ENCODE data around the gene XK. TPM values are rescaled to one million over a fixed set of nuclear protein-coding genes. Genes with fewer than 3 reads are reported as not detected.

XK gene
- polyA plus RNA-seq, 3 donors, result 0.05 TPM; not detected in 2

DNA sequence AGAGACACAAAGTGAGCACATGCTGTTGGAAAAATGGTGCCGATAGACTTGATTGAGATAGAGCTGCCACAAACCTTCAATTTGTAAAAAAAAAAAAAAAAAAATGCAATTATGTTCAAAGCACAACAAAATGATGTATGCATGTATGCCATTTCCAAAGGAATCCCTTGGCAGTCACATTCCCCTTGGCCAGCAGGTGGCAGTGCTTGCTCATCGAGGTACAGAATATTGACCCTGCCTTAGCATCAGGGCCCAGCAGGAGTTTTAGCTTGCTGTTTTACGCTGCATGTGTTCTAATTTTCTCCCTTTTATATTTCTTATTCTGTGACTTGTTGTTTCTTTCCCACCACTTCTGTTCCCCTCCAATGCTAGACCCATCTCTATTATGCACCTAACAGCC is 59.8 kb downstream of the XK start:
- peak; percentile 65 to 76 (median 68) for DNase-seq
- Mint-ChIP-seq H3K4me3 (peak overlapping the region; percentile 37 to 77), H3K27me3 (ENCODE audit: low read depth in 3 of 3) (peaks cover 0 to 8% (median 0%) of the 10 kb centered on the region in 3 donors), H3K9me3 (peaks cover 0 to 3% (median 0%) of the 10 kb centered on the region in 7 donors), H3K36me3 (no peaks in the 10 kb centered on the region), H3K27ac (peak overlapping the region; percentile 95 to 99 (median 97)), H3K4me1 (peaks cover 40% of the 10 kb centered on the region)
- Histone ChIP-seq H3K27ac (ENCODE audit: low read depth in 1 of 2, low read length in 2 of 2) (peak overlapping the region; percentile 97 to 98), H3K9me3 (replicated peaks in 1 of 2; ENCODE audit: control insufficient read depth in 1 of 2, insufficient read depth in 1 of 2, low read length in 2 of 2) (no peaks in the 10 kb centered on the region), H3K27me3 (ENCODE audit: control insufficient read depth in 2 of 2, insufficient read depth in 2 of 2, low read length in 2 of 2) (peaks cover 0 to 6% of the 10 kb centered on the region in 2 donors), H3K4me3 (replicated peaks in 1 of 3; ENCODE audit: low read depth in 2 of 3, low read length in 3 of 3) (peak overlapping the region in 1 of 3 experiments; percentile 49), H3K79me2 (ENCODE audit: insufficient read depth, low read length) (peaks cover 8% of the 10 kb centered on the region), H3K9ac (ENCODE audit: insufficient read depth, low read length, poor library complexity, severe bottlenecking) (peak overlapping the region; percentile 17), H3K36me3 (replicated peaks in 1 of 2; ENCODE audit: control insufficient read depth in 1 of 2, insufficient read depth in 2 of 2, low read length in 2 of 2) (no peaks in the 10 kb centered on the region), H2AFZ (ENCODE audit: insufficient read depth, low read depth, low read length, poor library complexity, severe bottlenecking) (no peak overlapping the region), H4K20me1 (ENCODE audit: insufficient read depth, low read length) (no peaks in the 10 kb centered on the region), H3K4me1 (ENCODE audit: control insufficient read depth in 1 of 2, insufficient read depth in 2 of 2, low read length in 2 of 2) (peaks cover 26 to 29% of the 10 kb centered on the region in 2 donors), H3K4me2 (replicated peaks; ENCODE audit: extremely low read depth, low read length, poor library complexity, severe bottlenecking) (peak overlapping the region; percentile 26)
- intact Hi-C loops (cut with micrococcal nuclease), result loop anchor here (5.0 to 10.0 kb wide), 3 partner anchors 42 to 82 kb away; no protein-coding TSS in a partner anchor
- TF ChIP-seq, protein P1, sequence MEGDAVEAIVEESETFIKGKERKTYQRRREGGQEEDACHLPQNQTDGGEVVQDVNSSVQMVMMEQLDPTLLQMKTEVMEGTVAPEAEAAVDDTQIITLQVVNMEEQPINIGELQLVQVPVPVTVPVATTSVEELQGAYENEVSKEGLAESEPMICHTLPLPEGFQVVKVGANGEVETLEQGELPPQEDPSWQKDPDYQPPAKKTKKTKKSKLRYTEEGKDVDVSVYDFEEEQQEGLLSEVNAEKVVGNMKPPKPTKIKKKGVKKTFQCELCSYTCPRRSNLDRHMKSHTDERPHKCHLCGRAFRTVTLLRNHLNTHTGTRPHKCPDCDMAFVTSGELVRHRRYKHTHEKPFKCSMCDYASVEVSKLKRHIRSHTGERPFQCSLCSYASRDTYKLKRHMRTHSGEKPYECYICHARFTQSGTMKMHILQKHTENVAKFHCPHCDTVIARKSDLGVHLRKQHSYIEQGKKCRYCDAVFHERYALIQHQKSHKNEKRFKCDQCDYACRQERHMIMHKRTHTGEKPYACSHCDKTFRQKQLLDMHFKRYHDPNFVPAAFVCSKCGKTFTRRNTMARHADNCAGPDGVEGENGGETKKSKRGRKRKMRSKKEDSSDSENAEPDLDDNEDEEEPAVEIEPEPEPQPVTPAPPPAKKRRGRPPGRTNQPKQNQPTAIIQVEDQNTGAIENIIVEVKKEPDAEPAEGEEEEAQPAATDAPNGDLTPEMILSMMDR (IDR thresholded peaks at IDR 0.05), result peak; percentile 72
- WGBS (ENCODE audit: insufficient coverage), result no CpG with 5 or more reads among the region's 3 CpGs

DNA sequence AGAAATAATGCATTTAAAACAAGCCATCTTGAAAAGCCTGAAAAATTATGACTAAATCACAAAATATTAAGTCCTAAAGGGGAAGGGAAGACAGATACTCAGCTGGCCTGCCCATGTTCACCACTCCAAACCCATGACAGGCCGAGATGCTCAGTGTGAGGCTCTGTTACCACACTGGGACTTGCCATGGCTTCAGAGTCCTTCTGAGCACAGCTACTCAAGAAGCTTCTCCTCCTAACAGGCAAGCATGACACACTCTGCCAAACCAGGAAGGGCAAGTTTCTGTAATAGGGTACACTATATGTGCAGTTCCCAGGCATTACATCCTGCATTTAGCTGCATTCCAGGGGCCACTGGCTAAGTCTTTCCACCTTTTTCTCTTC is 60.2 kb downstream of the XK start:
- WGBS (ENCODE audit: insufficient coverage), result no CpG with 5 or more reads among the region's 1 CpG
- peak; percentile 52 to 84 (median 59) for DNase-seq
- H3K27me3 Mint-ChIP-seq (ENCODE audit: low read depth in 3 of 3), result peaks cover 0 to 8% (median 0%) of the 10 kb centered on the region in 3 donors
- H3K4me3 ChIP-seq (replicated peaks in 1 of 3; ENCODE audit: low read depth in 2 of 3, low read length in 3 of 3), result peak overlapping the region in 1 of 3 experiments; percentile 49
- H4K20me1 ChIP-seq (ENCODE audit: insufficient read depth, low read length), result no peaks in the 10 kb centered on the region
- peaks cover 0 to 3% (median 0%) of the 10 kb centered on the region in 7 donors for H3K9me3 Mint-ChIP-seq
- H3K4me3 Mint-ChIP-seq, result peak overlapping the region; percentile 37 to 77
- H3K4me2 ChIP-seq (replicated peaks; ENCODE audit: extremely low read depth, low read length, poor library complexity, severe bottlenecking), result peak overlapping the region; percentile 26
- peak overlapping the region; percentile 97 to 98 for H3K27ac ChIP-seq (ENCODE audit: low read depth in 1 of 2, low read length in 2 of 2)
- TF ChIP-seq, protein P1 (IDR thresholded peaks at IDR 0.05), result no peak
- peaks cover 26 to 29% of the 10 kb centered on the region in 2 donors for H3K4me1 ChIP-seq (ENCODE audit: control insufficient read depth in 1 of 2, insufficient read depth in 2 of 2, low read length in 2 of 2)
- intact Hi-C loops (cut with micrococcal nuclease), result loop anchor here (2.0 to 10.0 kb wide), 4 partner anchors 41 to 81 kb away; no protein-coding TSS in a partner anchor
- H2AFZ ChIP-seq (ENCODE audit: insufficient read depth, low read depth, low read length, poor library complexity, severe bottlenecking), result no peak overlapping the region
- peak overlapping the region; percentile 17 for H3K9ac ChIP-seq (ENCODE audit: insufficient read depth, low read length, poor library complexity, severe bottlenecking)
- no peaks in the 10 kb centered on the region for H3K9me3 ChIP-seq (replicated peaks in 1 of 2; ENCODE audit: control insufficient read depth in 1 of 2, insufficient read depth in 1 of 2, low read length in 2 of 2)
- H3K27me3 ChIP-seq (ENCODE audit: control insufficient read depth in 2 of 2, insufficient read depth in 2 of 2, low read length in 2 of 2), result peaks cover 0 to 6% of the 10 kb centered on the region in 2 donors
- H3K4me1 Mint-ChIP-seq, result peaks cover 40% of the 10 kb centered on the region
- no peaks in the 10 kb centered on the region for H3K36me3 ChIP-seq (replicated peaks in 1 of 2; ENCODE audit: control insufficient read depth in 1 of 2, insufficient read depth in 2 of 2, low read length in 2 of 2)
- peak overlapping the region; percentile 95 to 99 (median 97) for H3K27ac Mint-ChIP-seq
- no peaks in the 10 kb centered on the region for H3K36me3 Mint-ChIP-seq
- peaks cover 8% of the 10 kb centered on the region for H3K79me2 ChIP-seq (ENCODE audit: insufficient read depth, low read length)
